Activated CD8-positive, alpha-beta memory T cell treated with anti-CD3 and anti-CD28 coated beads, Interleukin-2, amount 50 U/mL, for 24 hours (primary cell): ENCODE measurements around the gene PPP1R1B.

ENCODE experiments used
- DNase-seq: peaks from one replicate; pipeline ENCODE4 v3.0.0-alpha.2; 2020; ENCODE audit errors: extremely low read depth

The PPP1R1B gene

GRCh38 chr17:39600288-39600996, 26.3 kb upstream of the PPP1R1B start:
- no peak for DNase-seq

GRCh38 chr17:39600997-39601597, 25.7 kb upstream of the PPP1R1B start:
- no peak for DNase-seq

GRCh38 chr17:39601758-39602532, 24.8 kb upstream of the PPP1R1B start:
- no peak for DNase-seq

- DNase-seq = no peak
Measured at GRCh38 chr17:39602533-39603303, 24.0 kb upstream of the PPP1R1B start.

GRCh38 chr17:39603304-39604016, 23.3 kb upstream of the PPP1R1B start:
- DNase-seq = no peak

GRCh38 chr17:39604911-39605491, 21.8 kb upstream of the PPP1R1B start:
- DNase-seq = no peak

GRCh38 chr17:39605492-39606433, 21.0 kb upstream of the PPP1R1B start:
- no peak for DNase-seq

- DNase-seq = no peak
Measured at GRCh38 chr17:39606434-39607056, 20.2 kb upstream of the PPP1R1B start.

- DNase-seq = no peak
Measured at GRCh38 chr17:39607057-39607850, 19.5 kb upstream of the PPP1R1B start.

- DNase-seq = no peak
Measured at GRCh38 chr17:39607851-39608130, 19.0 kb upstream of the PPP1R1B start, which contains the start of gene NEUROD2. TSS of gene NEUROD2 (minus strand) at chr17:39607920. CDS start at chr17:39606599, 1,321 bp downstream.

- no peak for DNase-seq
Measured at GRCh38 chr17:39608142-39608981, 18.4 kb upstream of the PPP1R1B start.

GRCh38 chr17:39609416-39610025, 17.2 kb upstream of the PPP1R1B start:
- DNase-seq = no peak

GRCh38 chr17:39611401-39612112, 15.2 kb upstream of the PPP1R1B start:
- DNase-seq = no peak

- DNase-seq = no peak
Measured at GRCh38 chr17:39612291-39612894, 14.4 kb upstream of the PPP1R1B start.

- no peak for DNase-seq
Measured at GRCh38 chr17:39612935-39613464, 13.8 kb upstream of the PPP1R1B start.

GRCh38 chr17:39614545-39615157, 12.1 kb upstream of the PPP1R1B start:
- DNase-seq = no peak
